Fibroblast of peridontal ligament (primary cell): Measurements from ENCODE around the gene AHSG.
"Not testable (repeated sequence)": the region's sequence is repeated elsewhere in the genome, so short reads cannot be mapped to it uniquely, and the experiment has no call there.

ENCODE experiments used
- DNase-seq: peaks from one replicate; pipeline ENCODE4 v3.0.0-alpha.2; 2010; ENCODE audit errors: extremely low read depth

AHSG gene

DNA sequence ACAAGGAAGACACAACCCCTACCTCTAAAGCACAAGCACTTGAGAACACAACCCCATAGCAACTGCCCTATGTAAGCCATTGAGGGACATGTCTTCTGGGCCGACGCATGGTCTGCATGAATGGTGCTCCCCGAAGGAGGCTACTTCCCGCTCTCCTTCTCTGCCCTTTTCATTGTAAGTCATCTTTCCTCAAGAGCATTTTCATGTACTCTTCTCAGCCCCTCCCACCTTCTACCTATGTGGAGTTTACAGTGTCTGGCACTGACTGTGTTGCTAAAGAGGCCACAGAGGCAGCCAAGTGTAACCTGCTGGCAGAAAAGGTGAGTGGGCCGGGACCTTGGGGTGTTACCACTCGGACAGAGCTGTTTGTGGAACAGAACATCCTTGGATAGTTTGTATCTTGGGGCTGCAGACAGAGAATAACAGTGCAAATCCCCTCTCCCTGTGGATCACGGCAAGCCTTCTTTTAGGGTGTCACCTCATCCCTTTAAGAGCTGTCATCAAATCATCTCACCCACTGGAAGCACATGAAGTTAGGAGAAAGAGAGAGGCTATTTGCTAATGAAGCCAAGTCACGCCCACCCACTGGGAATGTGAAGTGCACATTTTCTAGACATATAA is 5.6 kb downstream of the AHSG start:
- no peak for DNase-seq

DNA sequence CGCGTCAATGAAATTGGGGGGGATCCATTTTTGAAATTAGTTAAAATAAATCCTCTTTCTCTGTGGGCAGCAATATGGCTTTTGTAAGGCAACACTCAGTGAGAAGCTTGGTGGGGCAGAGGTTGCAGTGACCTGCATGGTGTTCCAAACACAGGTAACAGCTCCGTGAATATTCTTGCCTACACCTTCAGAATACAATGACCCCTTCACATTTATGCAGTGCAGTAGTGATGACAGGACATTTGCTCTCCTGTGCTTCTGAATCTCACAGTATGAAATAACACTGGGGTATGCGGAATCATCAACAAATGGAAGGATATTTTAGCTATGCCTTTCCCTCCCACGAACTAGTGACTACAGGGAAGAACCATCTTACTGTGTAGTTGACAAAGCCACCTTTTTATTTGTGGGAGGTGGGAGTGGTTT is 6.9 kb downstream of the AHSG start:
- DNase-seq, result no peak

DNA sequence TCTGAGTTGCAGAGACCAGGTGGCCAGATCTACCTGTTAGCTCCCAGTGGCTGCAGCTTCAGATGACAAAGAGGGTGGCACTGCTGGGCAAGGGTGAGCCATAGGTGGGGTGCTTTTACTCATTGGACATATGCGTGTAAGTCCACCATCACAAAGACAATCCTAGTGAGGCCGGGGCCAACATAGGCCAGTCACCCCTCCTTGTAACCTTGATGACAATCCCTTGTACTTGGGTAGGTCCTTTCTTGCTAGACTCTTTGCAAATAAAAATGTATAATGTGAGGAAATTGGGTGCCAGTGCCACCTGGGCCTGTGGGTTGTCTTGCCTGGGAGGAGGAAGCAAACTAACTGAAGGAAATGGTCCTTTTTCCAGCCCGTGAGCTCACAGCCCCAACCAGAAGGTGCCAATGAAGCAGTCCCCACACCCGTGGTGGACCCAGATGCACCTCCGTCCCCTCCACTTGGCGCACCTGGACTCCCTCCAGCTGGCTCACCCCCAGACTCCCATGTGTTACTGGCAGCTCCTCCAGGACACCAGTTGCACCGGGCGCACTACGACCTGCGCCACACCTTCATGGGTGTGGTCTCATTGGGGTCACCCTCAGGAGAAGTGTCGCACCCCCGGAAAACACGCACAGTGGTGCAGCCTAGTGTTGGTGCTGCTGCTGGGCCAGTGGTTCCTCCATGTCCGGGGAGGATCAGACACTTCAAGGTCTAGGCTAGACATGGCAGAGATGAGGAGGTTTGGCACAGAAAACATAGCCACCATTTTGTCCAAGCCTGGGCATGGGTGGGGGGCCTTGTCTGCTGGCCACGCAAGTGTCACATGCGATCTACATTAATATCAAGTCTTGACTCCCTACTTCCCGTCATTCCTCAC is 7.6 kb downstream of the AHSG start:
- DNase-seq, result no peak

DNA sequence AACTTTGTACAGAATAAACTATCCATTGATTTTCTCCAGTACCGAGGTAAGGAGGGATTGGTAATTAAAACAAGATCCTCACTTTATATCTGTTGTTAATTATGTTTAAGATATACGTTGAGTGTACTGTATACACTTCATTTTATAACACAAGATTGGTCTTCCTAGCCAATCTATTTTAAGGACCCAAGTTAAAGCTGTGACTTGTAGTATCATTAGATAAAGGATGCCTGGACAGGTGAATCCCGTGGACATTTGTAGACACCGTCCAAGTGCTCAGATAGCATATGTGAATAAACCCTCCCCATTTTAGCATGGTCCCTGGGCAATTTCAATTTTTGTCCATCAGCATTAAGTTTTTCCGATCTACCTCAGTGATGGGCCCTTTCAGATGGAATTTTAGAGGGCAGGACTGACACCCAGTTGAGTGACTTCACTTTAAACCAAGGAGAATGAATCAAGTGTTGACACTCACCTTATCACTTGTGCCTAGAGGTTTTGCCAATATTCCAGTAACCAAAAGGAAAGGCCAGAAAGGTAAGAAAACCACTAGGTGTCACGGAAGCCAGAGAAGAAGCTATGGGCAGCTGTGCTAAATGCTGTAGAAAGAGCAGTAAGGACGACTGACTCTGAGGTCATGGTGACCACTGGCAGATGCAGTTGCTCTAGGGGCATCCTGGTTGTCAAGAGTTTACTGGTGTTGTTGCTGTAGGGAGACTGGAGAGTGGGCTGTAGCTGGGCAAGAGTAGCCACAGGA is 9.2 kb downstream of the AHSG start:
- no peak for DNase-seq

DNA sequence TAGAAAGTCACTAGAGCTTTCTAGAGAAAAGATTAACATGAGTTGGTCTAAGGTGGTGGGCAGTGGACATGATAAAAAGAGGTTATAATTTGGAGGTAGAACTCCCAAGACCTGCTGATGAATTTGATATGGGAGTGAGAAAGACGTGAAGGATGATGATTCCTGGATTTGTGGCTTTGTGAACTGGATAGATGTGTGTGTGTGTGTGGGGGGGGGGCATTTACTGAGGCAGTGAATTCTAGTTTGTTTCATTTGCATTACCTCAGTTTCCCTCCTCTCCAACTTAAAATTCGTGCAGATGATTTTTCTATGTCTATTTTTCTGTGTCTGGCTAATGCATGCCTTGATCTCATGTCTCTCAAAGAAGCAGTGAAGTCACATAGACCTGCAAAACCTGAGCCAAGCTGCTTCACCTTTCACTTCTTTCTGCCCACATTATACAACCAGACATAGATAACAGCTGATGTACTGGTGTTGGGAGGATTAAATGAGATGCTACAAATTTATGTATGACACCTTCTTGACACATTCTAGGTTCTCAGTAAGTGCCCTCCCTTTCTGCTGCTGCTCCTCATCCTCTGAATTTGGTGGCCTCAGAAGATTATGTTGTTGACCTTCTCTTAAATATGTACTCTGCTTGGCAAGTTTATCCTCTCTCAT is 9.9 kb downstream of the AHSG start:
- DNase-seq, result no peak

DNA sequence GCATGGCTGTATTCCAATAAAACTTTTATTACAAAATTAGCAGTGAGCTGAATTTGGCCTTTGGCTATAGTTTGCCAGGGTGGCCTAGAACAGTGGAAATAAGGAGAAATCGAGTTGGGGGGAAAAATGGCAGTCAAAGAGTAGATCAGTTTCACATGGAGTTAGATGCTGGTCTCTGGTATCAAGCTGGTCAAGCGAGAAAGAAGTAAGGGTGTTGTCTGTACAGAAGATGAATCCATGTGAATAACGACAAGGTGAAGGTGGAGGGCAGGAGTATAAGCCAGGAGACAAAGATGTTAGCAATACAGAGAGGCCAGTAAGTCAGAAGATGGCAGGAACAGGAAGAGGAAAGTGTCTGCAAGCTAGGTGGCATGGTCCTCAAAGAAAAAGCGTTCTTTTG is 11.7 kb downstream of the AHSG start:
- no peak for DNase-seq

DNA sequence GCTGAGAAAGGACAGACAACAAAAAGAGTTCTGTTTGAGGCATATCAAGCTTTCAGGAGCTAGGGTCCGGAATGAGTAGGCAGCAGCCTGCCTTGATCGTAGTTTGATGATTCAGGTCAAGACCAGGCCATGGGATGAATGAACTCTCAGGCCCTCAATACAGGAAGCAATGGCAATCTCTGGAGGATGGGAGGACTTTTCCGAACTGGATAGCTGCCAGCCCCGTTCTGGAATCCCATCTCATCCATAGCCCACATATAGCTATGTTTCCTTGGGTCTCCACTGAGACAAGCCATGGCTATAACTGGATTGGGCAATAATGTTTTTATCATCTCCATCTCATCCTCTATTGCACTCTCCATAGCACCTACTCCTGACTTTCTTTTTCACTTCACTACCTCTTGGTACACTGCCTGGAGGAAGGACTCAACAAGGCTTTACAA is 12.8 kb downstream of the AHSG start:
- DNase-seq, result no peak

DNA sequence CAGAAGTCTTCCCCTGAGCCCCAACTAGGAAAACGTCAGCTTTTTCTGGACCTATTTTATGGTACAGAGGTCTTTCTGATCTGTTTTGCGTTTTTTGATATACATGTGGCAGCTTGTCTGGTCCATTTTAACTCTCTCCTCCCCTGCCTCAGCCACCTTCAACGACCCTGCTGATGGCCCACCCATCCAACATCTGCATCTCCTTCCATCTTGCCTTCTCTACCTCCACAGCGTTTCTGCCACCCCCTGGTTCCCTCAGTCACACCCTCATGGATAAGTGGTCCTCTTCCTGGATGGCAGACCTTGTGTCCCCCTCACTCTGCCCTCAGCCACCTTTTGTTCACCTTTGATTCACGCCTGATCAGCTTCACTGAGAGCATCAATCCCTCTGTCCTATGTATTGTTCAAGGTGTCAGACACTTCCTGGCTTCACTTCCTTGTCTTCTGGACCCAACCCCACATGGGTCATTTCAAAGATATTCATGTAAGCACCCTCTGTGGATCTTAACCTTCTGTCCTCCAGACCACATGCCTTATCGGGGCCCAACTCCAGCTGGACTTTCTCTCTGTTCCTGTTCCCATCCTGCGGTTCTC is 13.5 kb downstream of the AHSG start:
- no peak for DNase-seq

DNA sequence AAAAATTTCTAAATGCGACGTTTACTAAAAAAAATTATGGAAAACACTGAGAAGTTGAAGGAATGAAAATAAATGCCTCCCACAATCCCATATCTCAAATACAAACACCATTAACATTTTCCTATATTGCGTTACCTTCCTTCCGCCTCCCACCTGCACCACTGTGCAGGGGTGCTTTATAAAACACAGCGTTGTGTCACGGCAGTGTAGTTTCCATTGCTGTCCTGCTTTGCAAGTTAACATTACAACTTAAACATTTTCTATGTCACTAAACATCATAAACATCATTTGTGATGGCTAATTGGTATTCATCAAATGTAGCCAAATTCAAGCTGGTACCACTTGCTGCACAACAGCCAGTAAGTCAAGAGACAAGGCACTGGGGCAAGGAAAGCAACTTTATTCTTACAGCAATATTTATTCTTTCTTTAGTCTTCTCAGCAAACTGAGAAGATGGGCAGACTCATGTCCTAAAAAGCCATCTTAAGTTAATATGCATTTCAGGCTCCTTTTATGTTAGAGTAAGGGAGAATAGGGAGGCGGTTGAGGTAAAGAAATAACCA is 15.1 kb downstream of the AHSG start:
- DNase-seq, result no peak

DNA sequence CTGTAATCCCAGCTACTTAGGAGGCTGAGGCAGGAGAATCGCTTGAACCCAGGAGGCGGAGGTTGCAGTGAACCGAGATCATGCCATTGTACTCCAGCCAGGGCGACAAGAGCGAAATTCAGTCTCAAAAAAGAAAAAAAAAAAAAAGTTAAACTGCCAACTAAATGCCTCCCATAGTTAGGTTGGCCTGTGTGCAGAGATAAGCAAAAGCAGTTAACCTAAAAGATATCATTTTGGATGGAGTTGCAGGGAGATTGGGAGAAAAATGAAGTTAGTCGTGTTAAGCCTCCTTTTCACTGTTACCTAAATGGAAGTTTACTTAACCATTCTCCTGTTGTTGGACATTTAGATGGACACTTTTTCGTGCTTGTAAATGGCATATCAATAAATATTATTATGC is 15.9 kb downstream of the AHSG start:
- DNase-seq, result no peak

DNA sequence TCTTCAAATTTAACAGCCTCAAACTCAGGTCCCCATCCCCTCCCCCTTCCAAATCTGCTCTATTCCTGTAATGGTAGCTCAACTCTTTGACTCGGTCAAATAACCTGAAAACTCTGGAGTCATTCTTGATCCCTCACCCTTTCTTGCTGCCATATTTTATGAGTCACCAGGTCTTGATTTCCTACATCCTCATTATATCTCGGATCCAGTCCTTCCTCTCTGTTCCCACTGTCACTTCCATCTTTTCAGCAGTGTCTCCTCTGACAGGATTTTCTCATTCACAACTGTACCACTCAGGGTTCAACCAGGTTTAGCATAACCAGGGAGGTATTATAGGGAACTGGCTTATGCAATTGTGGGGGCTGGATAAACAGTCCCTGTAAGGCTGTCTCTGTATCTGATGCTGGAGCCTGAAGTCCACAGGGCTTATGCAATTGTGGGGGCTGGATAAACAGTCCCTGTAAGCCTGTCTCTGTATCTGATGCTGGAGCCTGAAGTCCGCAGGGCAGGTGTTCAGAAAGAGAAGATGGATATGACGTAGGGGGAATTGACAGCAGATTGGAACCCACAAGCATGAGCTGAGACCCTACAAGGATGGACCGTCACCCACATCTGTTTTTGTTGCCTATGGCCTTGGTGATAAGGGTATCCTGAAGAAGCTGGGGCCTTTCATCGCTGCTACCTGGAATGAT is 18.2 kb downstream of the AHSG start:
- DNase-seq, result no peak

DNA sequence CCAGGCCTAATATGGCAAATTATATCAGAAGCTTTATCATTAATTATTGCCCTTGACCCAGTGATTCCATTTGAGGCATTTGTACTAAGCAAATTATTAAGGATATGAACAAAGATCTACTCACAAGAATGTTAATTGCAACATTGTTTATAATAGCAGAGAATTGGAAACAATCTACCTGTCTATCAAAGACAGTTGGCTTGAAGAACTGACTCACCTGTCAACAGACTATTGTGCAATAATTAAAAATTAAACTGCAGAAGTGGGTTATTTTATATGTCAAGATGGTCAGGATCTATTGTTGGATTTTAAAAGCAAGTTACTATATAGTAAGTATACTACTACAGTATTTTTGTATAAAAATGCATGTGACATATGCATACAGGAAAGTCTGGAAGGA is 20.6 kb downstream of the AHSG start:
- no peak for DNase-seq

DNA sequence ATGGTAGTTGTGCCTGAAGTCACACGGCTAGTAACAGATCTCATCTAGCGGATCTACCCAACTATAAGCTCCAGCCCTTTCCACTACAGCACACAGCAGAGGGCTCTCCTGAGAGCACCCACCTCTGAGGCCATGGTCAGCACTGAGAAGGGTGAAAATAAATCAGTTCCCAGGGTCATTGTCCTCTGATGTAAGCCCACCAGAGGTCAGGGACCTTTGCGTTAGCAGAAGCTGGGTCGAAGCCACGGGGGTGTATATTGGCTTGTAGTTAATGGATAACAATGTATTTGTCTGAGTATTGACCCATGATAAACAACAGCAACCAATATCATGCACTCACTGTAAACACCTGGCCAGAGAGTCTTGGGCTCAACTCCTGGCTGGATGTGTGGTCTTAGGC is 21.3 kb downstream of the AHSG start:
- not testable (repeated sequence) for DNase-seq

DNA sequence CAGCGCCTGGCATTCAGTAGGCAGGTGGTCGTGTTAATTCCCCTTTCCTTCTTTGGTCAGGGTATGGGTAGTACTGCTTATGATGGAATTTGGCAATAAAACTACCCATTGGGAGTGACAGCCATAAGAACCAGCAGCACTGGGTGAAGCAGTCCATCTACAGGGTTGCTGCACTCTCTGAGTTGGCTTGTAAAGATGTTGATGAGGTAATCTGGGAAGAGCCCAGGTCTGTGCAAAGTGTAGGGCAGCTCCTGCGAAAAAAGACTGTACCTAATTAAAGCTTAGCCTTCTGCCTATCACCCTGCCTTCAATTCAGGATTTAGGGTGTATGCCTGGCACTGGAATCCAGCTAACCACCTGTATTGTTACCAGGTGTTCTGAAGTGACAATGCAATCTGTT is 22.7 kb downstream of the AHSG start:
- no peak for DNase-seq

DNA sequence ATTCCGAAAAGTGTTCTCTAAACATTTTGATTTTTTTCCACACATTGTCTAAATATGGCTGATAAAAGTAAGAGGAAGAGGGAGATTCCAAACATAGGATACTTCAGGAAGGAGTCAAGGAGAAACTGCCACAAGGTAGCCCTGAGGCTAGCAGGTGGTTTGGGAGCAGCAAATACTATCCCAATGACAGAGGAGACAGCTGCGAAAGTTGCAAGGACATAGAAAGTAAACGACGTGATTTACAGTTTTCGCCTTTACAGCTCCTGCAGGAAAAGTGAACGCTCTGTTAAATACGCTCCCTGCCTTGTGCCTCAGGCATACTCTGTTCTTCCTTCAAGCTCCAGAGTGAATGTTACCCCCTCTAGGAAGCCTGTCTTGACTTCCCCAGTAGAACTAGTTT is 23.7 kb downstream of the AHSG start:
- DNase-seq, result no peak

DNA sequence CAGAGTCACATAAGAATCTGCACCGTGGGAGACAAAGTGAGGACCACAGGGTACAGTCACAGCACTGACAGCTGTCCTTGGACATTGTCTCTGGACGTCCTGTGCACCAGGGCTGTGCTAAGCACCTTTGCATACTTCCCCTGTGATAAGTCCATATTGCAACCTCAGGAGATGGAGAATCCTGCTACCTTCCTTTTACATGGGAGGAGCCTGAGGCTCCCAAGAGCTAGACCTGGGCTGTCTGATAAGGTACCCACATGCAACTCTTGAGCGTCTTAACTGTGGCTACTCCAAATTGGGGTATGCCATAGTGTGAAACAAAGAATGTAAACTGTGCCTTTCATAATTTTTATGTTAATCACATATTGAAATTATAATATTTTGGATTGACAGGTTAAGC is 24.8 kb downstream of the AHSG start:
- DNase-seq, result no peak

DNA sequence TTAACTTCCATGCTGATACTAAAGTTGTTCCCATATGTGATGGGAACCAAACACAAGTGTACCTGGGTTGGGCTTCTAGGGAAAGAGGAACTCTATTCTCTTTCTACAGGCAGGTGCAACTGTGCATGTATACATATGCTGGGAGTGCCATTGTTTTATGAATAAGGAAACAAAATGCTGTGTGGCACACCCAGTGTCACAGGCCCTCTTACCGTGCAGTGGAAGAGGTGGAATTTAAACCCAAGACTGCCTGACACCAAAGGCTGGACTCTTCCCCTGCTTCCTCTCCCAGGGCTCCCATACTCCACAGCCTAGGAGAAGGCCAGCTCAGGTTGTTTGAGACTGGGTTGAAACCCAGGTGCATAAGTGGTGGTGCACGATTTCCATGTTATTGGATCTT is 25.4 kb downstream of the AHSG start:
- DNase-seq, result no peak

DNA sequence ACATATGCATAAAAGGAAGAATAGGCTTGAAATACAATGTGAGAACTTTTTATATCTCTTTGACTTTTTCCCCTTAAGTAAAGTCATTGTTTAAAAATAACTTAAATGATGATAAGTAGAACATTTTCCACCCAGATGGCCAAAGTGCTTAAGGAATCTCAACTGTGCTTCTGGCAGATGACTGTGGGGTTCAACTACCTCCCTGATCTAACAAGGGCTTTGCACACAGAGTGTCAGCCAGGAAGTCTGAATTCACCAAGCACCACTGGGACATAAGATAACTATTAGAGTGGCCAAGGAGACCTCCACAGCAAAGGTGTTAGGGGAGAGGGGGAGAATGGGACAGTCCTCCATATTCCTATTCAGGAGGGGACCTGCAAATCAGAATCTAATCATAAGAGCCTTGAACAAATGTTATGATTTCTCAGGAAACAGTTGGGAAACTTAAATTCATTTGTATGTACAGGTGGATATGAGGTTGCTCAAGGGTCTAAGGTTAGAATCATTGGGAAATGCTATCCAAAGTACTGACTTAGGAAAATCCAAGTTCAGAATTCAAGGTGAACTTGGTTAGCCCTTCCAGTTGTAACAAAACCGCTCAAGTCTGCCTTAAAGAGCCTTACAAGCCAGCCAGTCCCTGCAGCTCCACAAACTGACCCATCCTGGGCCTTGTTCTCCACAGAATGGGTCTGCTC is 27.1 kb downstream of the AHSG start, which contains the start of gene FETUB:
FETUB (plus strand) TSS at position 622 of the 695 bp plus-strand sequence; CDS start at position 684, 62 bp downstream.
- no peak for DNase-seq

DNA sequence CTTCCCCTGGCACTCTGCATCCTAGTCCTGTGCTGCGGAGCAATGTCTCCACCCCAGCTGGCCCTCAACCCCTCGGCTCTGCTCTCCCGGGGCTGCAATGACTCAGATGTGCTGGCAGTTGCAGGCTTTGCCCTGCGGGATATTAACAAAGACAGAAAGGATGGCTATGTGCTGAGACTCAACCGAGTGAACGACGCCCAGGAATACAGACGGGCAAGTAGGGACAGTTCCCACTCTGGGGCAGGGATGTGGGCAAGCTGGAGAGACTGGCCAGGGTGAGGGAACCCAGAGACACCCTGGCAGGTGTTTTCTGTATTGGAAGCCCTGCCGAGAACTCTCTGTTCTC is 27.6 kb downstream of the AHSG start:
- no peak for DNase-seq

DNA sequence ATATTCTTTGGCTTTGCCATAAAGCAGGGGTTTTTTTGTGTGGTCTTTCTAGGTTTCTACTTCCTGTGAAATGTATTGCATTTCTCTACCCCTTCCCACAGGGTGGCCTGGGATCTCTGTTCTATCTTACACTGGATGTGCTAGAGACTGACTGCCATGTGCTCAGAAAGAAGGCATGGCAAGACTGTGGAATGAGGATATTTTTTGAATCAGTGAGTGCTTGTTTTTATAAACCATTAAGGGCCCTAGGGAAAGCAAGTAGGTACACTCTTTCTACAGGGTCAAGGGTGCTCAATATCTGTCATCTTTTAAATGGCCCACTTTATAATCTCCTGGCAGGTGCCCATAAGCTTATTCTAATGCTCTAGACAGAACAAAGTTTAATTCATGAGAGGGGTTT is 28.1 kb downstream of the AHSG start:
- no peak for DNase-seq
